Upper lobe of left lung (tissue), 6 donors: ENCODE results near the gene HOXC11. TPM values are rescaled to one million over a fixed set of nuclear protein-coding genes. Genes with fewer than 3 reads are reported as not detected.
A peak's percentile ranks its signal among the peaks of the same experiment; 100 is the strongest.

ENCODE experiments used
- ATAC-seq, 2 donors: fragments of 200-7000 bp; cut with Tn5 transposase; one replicate each; pipeline ENCODE4 v1.9.1; 2022; ENCODE audit warnings: mild to moderate bottlenecking in 2 of 2, moderate library complexity in 2 of 2; ENCODE audit not compliant: low FRiP score in 2 of 2
- DNase-seq, 2 donors: peaks; one replicate each; pipeline ENCODE4 v3.0.0-alpha.2; 2019 to 2020
- H3K27ac ChIP-seq, 4 donors: fragments of 200-600 bp; sonication (generic); one replicate each; pipeline ENCODE4 v1.5.1; 2016 to 2019
- H3K27me3 ChIP-seq, 4 donors: fragments of 200-600 bp; sonication (generic); one replicate each; pipeline ENCODE4 v1.5.1; 2017 to 2019
- H3K36me3 ChIP-seq, 4 donors: fragments of 200-600 bp; sonication (generic); one replicate each; pipeline ENCODE4 v1.5.1; 2016 to 2019
- H3K4me1 ChIP-seq, 4 donors: fragments of 200-600 bp; sonication (generic); one replicate each; pipeline ENCODE4 v1.5.1; 2018 to 2019
- H3K4me3 ChIP-seq, 4 donors: fragments of 200-600 bp; sonication (generic); one replicate each; pipeline ENCODE4 v1.5.1; 2017 to 2019; ENCODE audit warnings: mild to moderate bottlenecking in 2 of 4, moderate library complexity in 1 of 4
- H3K9me3 ChIP-seq, 4 donors: fragments of 200-600 bp; sonication (generic); one replicate each; pipeline ENCODE4 v1.5.1; 2018 to 2019
- EP300 ChIP-seq, 4 donors: sonication (generic); formaldehyde crosslinking; IDR thresholded peaks; one replicate each; pipeline ENCODE4 v1.5.1; 2017; ENCODE audit warnings: antibody characterized with exemption in 4 of 4, control low read depth in 2 of 4
- POLR2A ChIP-seq, 4 donors: fragments of 450-650 bp; IDR thresholded peaks; one replicate each; pipeline ENCODE4 v1.5.1; 2016 to 2017; ENCODE audit warnings: antibody characterized with exemption in 4 of 4, mild to moderate bottlenecking in 2 of 4
- POLR2AphosphoS5 ChIP-seq, 2 donors: sonication (generic); formaldehyde crosslinking; IDR thresholded peaks; one replicate each; pipeline ENCODE4 v1.5.1; 2017; ENCODE audit warnings: antibody characterized with exemption in 2 of 2
- WGBS, 2 donors: methylation state at CpG; one replicate each; pipeline ENCODE4 v1.1.5; 2017 to 2018; 5-methylcytosine and 5-hydroxymethylcytosine counted together
- total RNA-seq, 6 donors: library from RNA; depleted of rRNA in 4 of 6; stranded (reverse); fragments of >200 nt in 4 of 6; gene quantifications; one replicate each; pipeline versions ENCODE4 v1.1.0 to v1.2.1, GENCODE V29; 2016 to 2021
- TF ChIP-seq, protein P1 (sequence below), 6 experiments: fragments of 450-650 bp in 4 of 6; fragments of 200-600 bp in 2 of 6; sonication (generic) in 2 of 6; IDR thresholded peaks; one replicate each; pipeline ENCODE4 v1.5.1; 2016 to 2019; ENCODE audit warnings: antibody characterized with exemption in 6 of 6
- donor health status: DM: no; HTN: no; CAD: no; lungs with moderate emphysema.
- donor health status: DM: no; HTN: yes; CAD: no; lungs with severe emphysema.

The HOXC11 gene
- total RNA-seq, 6 donors from 2014 or later, result not detected

DNA sequence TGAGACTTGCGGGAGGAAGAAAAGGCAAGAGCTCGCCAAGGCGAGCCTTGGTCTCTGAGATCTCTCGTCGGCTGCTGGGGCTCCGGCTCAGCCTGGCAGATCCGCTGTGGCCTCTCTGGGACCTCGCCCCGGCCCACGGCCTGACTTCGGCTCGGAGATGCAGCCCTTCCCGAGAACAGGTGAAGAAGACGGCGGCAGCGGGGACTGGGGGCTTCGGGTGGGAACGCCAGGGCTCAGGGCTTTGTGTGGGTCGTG, 21.0 kb downstream of the HOXC11 start:
- Histone ChIP-seq H3K9me3 (no peaks in the 10 kb centered on the region), H3K4me1 (peaks cover 25 to 38% (median 30%) of the 10 kb centered on the region in 4 donors), H3K36me3 (no peaks in the 10 kb centered on the region), H3K27me3 (peaks cover 2 to 84% (median 55%) of the 10 kb centered on the region in 4 donors), H3K27ac (no peak overlapping the region), H3K4me3 (no peak overlapping the region)
- ATAC-seq (no peak), DNase-seq (no peak)
- 8 to 9% methylated on average over 16 to 19 of the region's 19 CpGs for WGBS, 2 donors
- no peak for TF ChIP-seq POLR2A (IDR thresholded peaks at IDR 0.05)

DNA sequence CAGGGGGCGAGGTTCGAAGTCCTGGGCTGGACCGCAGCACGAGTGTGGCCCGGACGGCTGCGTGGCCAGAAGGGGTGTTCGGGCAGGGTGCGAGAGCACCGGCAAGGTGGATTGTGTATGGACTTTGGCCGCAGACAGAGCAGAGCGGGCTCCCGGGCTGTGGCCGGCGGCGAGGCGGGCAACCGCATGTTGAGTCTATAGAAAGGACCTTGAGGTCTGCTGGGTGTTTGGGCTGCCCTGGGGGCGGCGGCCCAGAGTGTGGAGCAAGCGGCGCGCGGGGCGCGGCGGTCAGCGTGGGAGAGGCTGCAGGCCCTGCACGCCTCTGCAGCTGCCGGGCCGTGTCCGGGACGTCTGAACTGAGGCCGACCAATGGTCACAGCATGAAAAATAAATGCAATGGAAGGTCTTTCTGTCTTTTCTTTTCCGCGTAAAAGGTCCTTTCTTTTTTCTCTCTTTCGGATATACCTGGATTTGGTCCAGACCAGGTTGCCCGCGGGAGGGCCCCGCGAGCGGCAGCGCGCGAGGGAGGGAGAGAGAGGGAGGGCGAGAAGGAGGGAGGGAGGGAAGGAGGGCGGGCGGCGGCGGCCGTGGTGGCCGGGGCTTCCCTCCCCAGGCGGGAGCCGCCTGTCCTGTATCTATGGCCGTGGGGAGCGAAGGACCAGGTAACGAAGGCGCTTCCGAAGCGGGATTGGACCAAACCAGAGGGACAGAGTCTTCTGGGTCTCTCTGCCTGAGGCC, 21.5 kb downstream of the HOXC11 start:
- ATAC-seq (peak in 1 of 2 donors; percentile 53), DNase-seq (peak in 1 of 2 donors; percentile 88)
- H3K27ac ChIP-seq, result no peak overlapping the region
- 8% methylated on average over 45 to 58 of the region's 60 CpGs for WGBS, 2 donors
- H3K4me1 ChIP-seq, result peaks cover 23 to 34% (median 29%) of the 10 kb centered on the region in 4 donors
- no peaks in the 10 kb centered on the region for H3K9me3 ChIP-seq
- no peaks in the 10 kb centered on the region for H3K36me3 ChIP-seq
- peak overlapping the region in 2 of 4 donors; percentile 48 to 62 for H3K4me3 ChIP-seq
- TF ChIP-seq POLR2AphosphoS5 (IDR thresholded peaks at IDR 0.05) (no peak), EP300 (IDR thresholded peaks at IDR 0.05) (no peak), POLR2A (IDR thresholded peaks at IDR 0.05) (no peak)
- TF ChIP-seq, protein P1, sequence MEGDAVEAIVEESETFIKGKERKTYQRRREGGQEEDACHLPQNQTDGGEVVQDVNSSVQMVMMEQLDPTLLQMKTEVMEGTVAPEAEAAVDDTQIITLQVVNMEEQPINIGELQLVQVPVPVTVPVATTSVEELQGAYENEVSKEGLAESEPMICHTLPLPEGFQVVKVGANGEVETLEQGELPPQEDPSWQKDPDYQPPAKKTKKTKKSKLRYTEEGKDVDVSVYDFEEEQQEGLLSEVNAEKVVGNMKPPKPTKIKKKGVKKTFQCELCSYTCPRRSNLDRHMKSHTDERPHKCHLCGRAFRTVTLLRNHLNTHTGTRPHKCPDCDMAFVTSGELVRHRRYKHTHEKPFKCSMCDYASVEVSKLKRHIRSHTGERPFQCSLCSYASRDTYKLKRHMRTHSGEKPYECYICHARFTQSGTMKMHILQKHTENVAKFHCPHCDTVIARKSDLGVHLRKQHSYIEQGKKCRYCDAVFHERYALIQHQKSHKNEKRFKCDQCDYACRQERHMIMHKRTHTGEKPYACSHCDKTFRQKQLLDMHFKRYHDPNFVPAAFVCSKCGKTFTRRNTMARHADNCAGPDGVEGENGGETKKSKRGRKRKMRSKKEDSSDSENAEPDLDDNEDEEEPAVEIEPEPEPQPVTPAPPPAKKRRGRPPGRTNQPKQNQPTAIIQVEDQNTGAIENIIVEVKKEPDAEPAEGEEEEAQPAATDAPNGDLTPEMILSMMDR (IDR thresholded peaks at IDR 0.05), result no peak
- peaks cover 2 to 86% (median 55%) of the 10 kb centered on the region in 4 donors for H3K27me3 ChIP-seq

DNA sequence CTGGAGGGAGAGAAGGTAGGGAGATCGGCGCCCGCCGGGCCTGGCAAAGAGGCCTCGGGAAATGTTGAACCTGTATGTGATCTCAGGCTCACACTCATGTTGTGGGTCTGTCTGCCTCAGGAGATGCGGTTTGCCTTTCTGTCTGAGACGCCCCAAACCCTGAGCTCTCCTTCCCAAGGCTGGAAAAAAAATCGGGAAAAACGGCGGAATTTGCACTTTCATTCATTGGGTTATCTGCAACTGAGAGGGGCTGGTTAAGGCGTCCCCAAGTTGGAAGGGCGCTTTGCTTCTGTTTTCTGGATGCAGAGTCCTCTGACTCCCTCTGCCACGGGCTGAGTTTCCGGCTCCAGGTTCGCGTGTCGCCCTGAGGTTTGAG, 22.1 kb downstream of the HOXC11 start:
- ATAC-seq (no peak), DNase-seq (no peak)
- TF ChIP-seq POLR2AphosphoS5 (IDR thresholded peaks at IDR 0.05) (no peak), EP300 (IDR thresholded peaks at IDR 0.05) (no peak), POLR2A (IDR thresholded peaks at IDR 0.05) (no peak)
- TF ChIP-seq, protein P1 (IDR thresholded peaks at IDR 0.05), result no peak
- peaks cover 2 to 91% (median 57%) of the 10 kb centered on the region in 4 donors for H3K27me3 ChIP-seq
- H3K9me3 ChIP-seq, result no peaks in the 10 kb centered on the region
- peak overlapping the region in 3 of 4 donors; percentile 44 to 62 (median 48) for H3K4me3 ChIP-seq
- 4% methylated on average over 14 to 17 of the region's 17 CpGs for WGBS, 2 donors
- H3K36me3 ChIP-seq, result no peaks in the 10 kb centered on the region
- no peak overlapping the region for H3K27ac ChIP-seq
- peaks cover 22 to 40% (median 32%) of the 10 kb centered on the region in 4 donors for H3K4me1 ChIP-seq

DNA sequence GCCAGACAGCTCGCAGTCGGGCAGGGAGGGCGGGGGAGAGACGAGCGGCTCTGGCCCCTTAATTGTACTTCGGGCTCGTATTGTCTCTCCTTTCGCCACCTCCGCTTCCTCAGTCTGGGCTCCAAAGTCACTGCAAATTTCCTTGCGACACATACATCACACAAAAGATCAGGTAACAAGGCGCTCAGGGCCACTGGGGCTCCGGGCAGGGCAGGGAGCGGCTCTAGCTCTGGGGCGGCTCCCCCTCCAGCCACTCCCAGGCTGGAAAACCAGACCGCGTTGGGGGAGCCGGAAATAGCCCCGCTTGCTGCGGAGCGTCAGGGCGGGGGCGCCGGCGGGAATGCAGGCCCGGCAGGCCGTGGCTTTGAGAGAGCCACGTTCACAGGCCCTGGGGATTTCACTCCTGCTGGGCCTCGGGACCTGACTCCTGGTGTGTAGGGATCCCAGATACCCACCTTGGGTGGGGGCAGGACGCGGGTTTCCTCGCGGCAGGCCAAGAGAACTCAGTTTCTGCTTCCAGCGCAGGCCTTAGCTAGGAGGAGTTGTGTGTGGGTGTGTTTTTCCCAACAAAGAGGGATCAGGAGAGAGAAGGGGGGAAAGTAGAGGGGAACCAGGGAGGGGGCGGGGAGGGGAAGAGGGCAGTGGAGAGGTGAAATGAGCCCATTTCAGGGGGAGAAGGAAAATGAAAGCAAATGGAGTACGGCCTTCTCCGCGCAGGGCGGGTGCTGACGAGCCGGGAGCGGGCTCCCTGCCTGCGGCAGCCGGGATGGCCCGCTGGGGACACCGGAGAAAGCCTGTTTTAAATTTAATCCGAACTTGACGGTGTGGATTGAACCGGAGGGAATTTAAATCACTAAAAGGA, 22.7 kb downstream of the HOXC11 start:
- peak in 1 of 2 donors; percentile 86 for DNase-seq

More for the DNA sequence above, 22.7 kb downstream of the HOXC11 start:
- H3K27me3 ChIP-seq, result peaks cover 2 to 95% (median 60%) of the 10 kb centered on the region in 4 donors
- TF ChIP-seq, protein P1 (IDR thresholded peaks at IDR 0.05), result no peak
- no peak for TF ChIP-seq POLR2A (IDR thresholded peaks at IDR 0.05)
- TF ChIP-seq EP300 (IDR thresholded peaks at IDR 0.05), result no peak
- peaks cover 27 to 46% (median 38%) of the 10 kb centered on the region in 4 donors for H3K4me1 ChIP-seq
- peak overlapping the region; percentile 16 to 62 (median 46) for H3K4me3 ChIP-seq
- peak in 1 of 2 donors; percentile 74 for ATAC-seq
- H3K36me3 ChIP-seq, result no peaks in the 10 kb centered on the region
- WGBS, 2 donors, result 0 to 3% methylated on average over 32 to 37 of the region's 48 CpGs
- no peaks in the 10 kb centered on the region for H3K9me3 ChIP-seq
- H3K27ac ChIP-seq, result no peak overlapping the region
